Measurements from ENCODE around the gene CREB3.

The CREB3 gene

GRCh38 chr9:35774907-35775635, 42.6 kb downstream of the CREB3 start:
- no peak for TF ChIP-seq GATA1 (IDR thresholded peaks at IDR 0.05; ENCODE audit: low read depth, low read length)
- no peak for TF ChIP-seq POLR2A (IDR thresholded peaks at IDR 0.05; ENCODE audit: low read length)

GRCh38 chr9:35776018-35776417, 43.6 kb downstream of the CREB3 start:
- TF ChIP-seq GATA1 (IDR thresholded peaks at IDR 0.05; ENCODE audit: low read depth, low read length) (no peak), POLR2A (IDR thresholded peaks at IDR 0.05; ENCODE audit: low read length) (no peak)
- no peak for DNase-seq

More at GRCh38 chr9:35774907-35775635, 42.6 kb downstream of the CREB3 start:
- no peak for DNase-seq

GRCh38 chr9:35778496-35778895, 46.0 kb downstream of the CREB3 start:
- DNase-seq: no peak
- TF ChIP-seq GATA1 (IDR thresholded peaks at IDR 0.05; ENCODE audit: low read depth, low read length) (no peak), POLR2A (IDR thresholded peaks at IDR 0.05; ENCODE audit: low read length) (no peak)

GRCh38 chr9:35781066-35781465, 48.6 kb downstream of the CREB3 start:
- TF ChIP-seq GATA1 (IDR thresholded peaks at IDR 0.05; ENCODE audit: low read depth, low read length) (no peak), POLR2A (IDR thresholded peaks at IDR 0.05; ENCODE audit: low read length) (no peak)

DNA sequence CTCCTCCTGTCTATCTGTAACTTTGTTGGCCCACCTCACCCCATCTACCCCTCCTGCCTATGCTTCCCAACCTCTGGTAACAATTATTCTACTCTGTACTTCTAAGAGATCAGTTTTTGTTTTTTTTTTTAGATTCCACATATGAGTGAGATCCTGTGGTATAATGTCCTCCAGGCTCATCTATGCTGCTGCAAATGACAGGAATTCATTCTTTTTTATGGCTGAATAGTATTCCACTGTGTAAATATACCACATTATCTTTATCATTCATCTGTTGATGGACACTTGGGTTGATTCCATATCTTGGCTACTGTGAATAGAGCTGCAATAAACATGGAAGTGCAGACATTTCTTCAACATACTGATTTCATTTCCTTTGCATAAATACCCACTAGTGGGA, 51.0 kb downstream of the CREB3 start:
- no peak for DNase-seq
- TF ChIP-seq GATA1 (IDR thresholded peaks at IDR 0.05; ENCODE audit: low read depth, low read length) (no peak), POLR2A (IDR thresholded peaks at IDR 0.05; ENCODE audit: low read length) (no peak)

More at GRCh38 chr9:35781066-35781465, 48.6 kb downstream of the CREB3 start:
- DNase-seq: no peak
